SU-DHL-6 (cell line): ENCODE results near the gene SDK2.

Experiments used
- CTCF ChIP-seq: fragments of 200-600 bp; sonication (generic); IDR thresholded peaks from one replicate; pipeline ENCODE4 v1.5.1; 2017; ENCODE audit warnings: antibody characterized with exemption, mild to moderate bottlenecking, low read length, moderate library complexity; ENCODE audit not compliant: insufficient read depth, poor library complexity, severe bottlenecking
- EZH2phosphoT487 ChIP-seq: fragments of 200-600 bp; sonication (generic), shearing (Covaris generic); conservative IDR thresholded peaks from 2 replicates; pipeline ENCODE4 v1.6.1; 2018; ENCODE audit warnings: mild to moderate bottlenecking, antibody characterized with exemption, low read length, moderate library complexity, mixed read lengths

GRCh38 chr17:73424571-73424970 lies 219.7 kb downstream of the SDK2 start:
- TF ChIP-seq CTCF (no peak), EZH2phosphoT487 (no peak)
